GM12864 (cell line): ENCODE measurements around the gene RSPH10B.
"Not testable (repeated sequence)": the region's sequence is repeated elsewhere in the genome, so short reads cannot be mapped to it uniquely, and the experiment has no call there.

Source experiments
- DNase-seq: peaks from one replicate; pipeline ENCODE4 v3.0.0-alpha.2; 2011; ENCODE audit warnings: low read depth
- H3K4me3 ChIP-seq: 2 replicates; pipeline ENCODE4 v1.5.1; 2011; ENCODE audit warnings: mild to moderate bottlenecking, low read depth, low read length, control low read depth
- TF ChIP-seq, protein P1 (sequence below): IDR thresholded peaks from 2 replicates; pipeline ENCODE4 v1.5.1; 2011; ENCODE audit warnings: low read depth, mild to moderate bottlenecking, moderate library complexity, low read length, control low read depth, inconsistent platforms; ENCODE audit errors: missing control alignments

The RSPH10B gene

DNA sequence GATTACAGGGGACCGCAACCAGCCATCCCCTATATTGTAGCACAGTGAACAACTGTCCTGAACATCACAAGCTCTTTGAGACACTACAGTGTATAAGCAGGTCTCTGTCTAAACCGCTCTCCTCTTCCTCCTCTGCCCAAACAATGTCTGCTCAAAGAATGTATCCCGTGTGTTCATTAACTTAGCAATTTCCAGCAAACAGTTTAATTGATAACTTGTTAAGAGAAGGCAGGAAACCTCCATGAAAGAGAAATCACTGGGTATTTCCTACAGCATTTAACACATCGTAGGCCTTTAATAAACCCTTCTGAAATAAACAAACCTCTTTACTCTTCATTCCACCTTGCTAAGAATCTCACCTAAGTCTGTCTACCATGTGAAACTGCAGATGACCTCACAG lies 36.9 kb upstream of the RSPH10B start:
- peak overlapping the region; percentile 84; the same call in 1 of the 2 replicates for H3K4me3 ChIP-seq
- TF ChIP-seq, protein P1, sequence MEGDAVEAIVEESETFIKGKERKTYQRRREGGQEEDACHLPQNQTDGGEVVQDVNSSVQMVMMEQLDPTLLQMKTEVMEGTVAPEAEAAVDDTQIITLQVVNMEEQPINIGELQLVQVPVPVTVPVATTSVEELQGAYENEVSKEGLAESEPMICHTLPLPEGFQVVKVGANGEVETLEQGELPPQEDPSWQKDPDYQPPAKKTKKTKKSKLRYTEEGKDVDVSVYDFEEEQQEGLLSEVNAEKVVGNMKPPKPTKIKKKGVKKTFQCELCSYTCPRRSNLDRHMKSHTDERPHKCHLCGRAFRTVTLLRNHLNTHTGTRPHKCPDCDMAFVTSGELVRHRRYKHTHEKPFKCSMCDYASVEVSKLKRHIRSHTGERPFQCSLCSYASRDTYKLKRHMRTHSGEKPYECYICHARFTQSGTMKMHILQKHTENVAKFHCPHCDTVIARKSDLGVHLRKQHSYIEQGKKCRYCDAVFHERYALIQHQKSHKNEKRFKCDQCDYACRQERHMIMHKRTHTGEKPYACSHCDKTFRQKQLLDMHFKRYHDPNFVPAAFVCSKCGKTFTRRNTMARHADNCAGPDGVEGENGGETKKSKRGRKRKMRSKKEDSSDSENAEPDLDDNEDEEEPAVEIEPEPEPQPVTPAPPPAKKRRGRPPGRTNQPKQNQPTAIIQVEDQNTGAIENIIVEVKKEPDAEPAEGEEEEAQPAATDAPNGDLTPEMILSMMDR: no peak

DNA sequence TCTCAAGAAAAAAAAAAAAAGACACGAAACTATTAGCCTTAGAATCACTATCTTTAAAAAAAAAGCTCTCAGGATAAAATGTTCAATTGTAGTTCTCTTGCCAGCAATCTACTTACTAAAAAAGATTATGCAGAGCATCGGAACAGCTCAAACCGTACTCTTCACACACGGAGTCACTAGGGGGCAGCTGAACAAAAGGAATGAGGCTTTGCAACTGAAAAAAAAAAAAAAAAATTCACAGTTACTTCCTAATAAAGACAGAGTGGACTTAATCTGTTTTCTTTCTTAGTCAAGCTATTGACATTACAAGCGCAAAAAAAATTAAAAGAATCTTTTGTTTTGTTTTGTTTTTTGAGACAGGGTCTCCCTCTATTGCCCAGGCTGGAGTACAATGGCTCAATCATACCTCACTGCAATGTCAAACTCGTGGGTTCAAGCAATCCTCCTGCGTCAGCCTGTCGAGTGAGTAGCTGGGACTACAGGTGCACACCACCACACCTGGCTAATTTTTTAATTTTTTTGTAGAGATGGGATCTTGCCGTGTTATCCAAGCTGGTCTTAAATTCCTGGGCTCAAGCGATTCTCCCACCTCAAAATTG lies 26.8 kb upstream of the RSPH10B start:
- DNase-seq: no peak
- no peak overlapping the region for H3K4me3 ChIP-seq
- TF ChIP-seq, protein P1: peak; percentile 61

More for the DNA sequence above, 36.9 kb upstream of the RSPH10B start:
- DNase-seq: no peak

DNA sequence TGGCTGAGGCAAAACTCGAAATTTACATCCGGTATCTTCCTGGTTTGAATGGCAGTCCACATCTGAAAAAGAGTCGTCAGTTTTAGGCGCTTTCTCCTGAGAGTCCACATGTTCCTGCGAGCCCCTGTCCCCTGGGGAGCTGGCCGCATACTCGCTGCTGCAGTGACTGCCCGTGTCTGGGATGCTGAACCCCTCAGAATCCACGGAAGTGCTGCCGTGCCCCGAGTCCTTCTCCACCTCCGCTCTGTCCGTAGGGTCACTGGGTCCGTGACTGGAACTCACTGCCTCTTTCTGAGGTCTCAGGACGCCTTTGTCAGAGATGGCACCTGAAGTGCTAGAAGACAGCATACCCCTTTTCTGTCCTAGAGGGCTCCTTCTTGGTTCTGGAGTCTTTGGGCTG lies 16.6 kb upstream of the RSPH10B start:
- DNase-seq, H3K4me3 ChIP-seq: not testable (repeated sequence)

DNA sequence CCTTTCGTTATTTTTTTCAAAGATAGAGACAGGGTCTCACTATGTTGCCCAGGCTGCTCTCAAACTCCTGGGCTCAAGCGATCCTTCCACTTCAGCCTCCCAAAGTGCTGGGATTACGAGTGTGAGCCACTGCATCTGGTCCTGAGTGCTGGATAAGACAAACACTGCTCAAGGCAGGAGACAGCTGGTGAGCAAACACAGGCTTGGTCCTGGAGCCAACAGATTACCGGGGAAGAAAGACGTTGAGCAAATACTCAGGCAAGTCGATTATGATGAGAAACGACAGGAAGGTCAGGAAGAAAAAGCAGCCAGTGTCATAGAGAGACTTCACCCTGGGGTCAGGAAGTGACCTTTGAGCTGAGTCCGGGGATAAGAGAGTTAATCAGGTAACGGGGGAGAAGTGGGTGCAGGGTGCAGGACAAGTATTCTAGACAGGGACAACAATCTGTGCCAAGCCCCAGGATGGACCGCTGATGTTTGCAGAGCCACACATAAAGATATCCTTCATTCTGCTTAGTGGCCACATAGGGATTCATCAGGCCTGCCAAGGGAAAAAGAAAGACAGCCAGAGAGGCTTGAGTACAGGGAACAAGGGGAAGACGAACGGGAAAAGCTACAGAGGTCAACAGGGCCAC lies 9.3 kb upstream of the RSPH10B start:
- not testable (repeated sequence) for H3K4me3 ChIP-seq, DNase-seq

GRCh38 chr7:5973580-5973979 lies 3.1 kb upstream of the RSPH10B start:
- DNase-seq, H3K4me3 ChIP-seq: not testable (repeated sequence)

DNA sequence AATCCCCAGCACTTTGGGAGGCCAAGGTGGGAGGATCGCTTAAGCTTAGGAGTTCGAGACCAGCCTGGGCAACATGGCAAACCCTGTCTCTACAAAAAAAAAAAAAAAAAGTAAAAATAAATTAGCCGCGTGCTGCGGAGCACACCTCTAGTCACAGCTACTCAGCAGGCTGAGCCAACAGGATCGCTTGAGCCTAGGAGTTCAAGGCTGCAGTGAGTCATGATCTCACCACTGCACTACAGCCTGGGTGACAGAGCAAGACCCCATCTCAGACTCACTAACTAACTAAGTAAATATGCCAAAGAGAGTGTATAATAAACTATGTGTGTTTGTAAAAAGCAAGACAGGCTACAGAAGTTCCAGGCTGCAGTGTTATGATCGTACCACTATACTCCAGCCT lies 6.7 kb downstream of the RSPH10B start:
- not testable (repeated sequence) for DNase-seq, H3K4me3 ChIP-seq

DNA sequence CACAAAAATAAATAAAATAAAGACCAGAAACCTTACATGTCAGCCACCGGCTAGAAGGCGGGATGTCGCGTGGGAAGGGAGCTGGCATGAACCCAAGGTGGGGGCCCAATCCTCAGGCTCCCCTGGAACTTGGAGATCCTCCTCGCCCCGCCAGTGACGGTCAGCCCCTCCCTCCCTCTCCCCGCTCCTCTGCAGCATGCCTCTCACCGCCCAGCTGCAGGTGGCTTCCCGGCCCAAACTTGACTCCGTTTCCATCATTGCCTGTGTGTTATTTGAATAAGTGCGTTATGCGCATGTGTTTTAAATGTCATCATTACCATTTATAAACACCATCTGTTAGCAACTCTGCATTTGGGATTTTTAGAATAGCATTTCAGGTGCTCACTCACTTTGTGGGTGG lies 7.3 kb downstream of the RSPH10B start:
- not testable (repeated sequence) for H3K4me3 ChIP-seq, DNase-seq

- not testable (repeated sequence) for H3K4me3 ChIP-seq, DNase-seq
Observed at GRCh38 chr7:5934945-5935450, 35.5 kb downstream of the RSPH10B start.

DNA sequence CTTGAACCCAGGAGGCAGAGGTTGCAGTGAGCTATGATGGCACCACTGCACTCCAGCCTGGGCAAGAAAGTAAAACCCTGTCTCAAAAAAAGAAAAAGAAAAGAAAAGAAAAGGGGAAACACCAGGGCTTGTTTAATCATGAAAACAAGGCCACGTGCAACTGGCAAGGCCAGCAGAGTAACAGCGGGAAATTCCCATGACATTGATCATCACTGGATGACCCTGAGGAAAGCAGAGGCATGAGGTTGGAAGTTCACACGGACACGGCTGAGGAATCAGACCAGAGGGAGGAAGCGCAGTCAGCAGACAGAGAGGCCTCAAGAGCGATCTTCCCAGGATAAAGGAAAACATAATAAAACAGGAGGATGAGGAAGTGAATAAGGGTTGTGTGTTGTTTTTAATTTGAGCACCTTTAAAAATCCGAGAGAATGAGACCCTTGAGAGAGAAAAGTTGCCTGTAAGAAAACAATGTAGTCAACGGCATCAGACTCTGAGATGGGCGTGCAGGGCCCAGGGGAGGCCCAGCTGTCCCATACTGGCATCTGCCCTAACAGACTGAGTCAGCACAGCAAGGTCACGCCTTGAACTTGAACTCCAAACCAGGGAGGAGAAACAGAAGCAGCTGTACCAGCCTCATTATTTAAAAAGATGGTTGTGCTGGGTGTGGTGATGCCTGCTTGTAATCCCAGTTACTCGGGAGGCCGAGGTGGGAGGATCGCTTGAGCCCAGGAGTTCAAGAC lies 38.4 kb downstream of the RSPH10B start:
- not testable (repeated sequence) for H3K4me3 ChIP-seq, DNase-seq

GRCh38 chr7:5931250-5931649 lies 39.2 kb downstream of the RSPH10B start:
- not testable (repeated sequence) for DNase-seq, H3K4me3 ChIP-seq

- not testable (repeated sequence) for H3K4me3 ChIP-seq, DNase-seq
Observed at GRCh38 chr7:5930290-5930689, 40.2 kb downstream of the RSPH10B start.

- H3K4me3 ChIP-seq, DNase-seq: not testable (repeated sequence)
Observed at GRCh38 chr7:5926263-5926870, 44.1 kb downstream of the RSPH10B start.

DNA sequence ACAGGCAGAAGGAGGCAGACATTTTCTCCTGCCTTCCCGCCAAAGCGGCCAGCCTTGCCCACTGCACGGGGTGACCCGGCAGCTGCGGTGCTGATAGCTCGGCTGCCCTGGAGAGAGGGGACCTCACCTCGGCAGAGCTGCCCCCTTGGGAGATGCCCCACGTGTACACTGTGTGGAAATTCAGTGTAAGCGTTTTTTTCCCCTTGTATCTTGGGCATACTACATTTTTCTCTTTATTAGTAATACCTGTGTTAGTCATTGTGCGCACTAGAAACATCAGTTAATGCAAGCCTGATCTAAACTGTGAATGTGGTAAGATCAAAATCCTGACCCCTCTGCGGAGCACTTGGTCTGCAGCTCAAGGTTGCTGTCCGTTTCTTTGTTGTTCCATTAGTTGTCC lies 45.9 kb downstream of the RSPH10B start:
- H3K4me3 ChIP-seq, DNase-seq: not testable (repeated sequence)

- DNase-seq, H3K4me3 ChIP-seq: not testable (repeated sequence)
Observed at GRCh38 chr7:5924180-5924579, 46.3 kb downstream of the RSPH10B start.

GRCh38 chr7:5916529-5916928 lies 54.0 kb downstream of the RSPH10B start:
- DNase-seq, H3K4me3 ChIP-seq: not testable (repeated sequence)

DNA sequence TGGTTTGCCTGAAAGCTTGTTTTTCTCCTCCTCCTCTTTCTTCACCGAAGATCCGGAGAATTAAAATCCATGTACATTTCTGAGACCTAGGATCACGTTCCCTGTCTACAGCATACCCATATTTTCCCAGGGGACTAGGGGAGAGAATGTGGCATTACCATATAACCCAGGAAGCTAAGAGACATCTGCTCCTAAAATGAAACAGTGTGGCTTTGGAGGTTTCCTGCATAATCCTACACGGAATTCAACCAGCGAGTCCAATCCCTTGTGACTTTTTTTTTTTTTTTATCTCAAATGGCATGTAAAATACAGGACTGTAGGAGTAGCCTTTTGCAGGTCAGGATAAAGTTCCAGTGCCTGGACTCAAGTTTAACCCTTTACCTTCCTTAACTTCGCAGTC lies 61.7 kb downstream of the RSPH10B start:
- H3K4me3 ChIP-seq, DNase-seq: not testable (repeated sequence)
